Adipocyte (in vitro differentiated cells): ENCODE measurements around the gene NOG.

Experiments used
- DNase-seq: peaks from one replicate; pipeline ENCODE4 v3.0.0-alpha.2; 2015; ENCODE audit warnings: low read depth
- H3K27me3 ChIP-seq: replicated peaks from 2 replicates; pipeline ENCODE4 v1.7.0; 2013; ENCODE audit warnings: mild to moderate bottlenecking, low read length, moderate library complexity; ENCODE audit not compliant: control insufficient read depth, insufficient read depth
- H3K36me3 ChIP-seq: 2 replicates; pipeline ENCODE4 v1.7.0; 2013; ENCODE audit warnings: low read length, mild to moderate bottlenecking, moderate library complexity; ENCODE audit not compliant: control insufficient read depth, insufficient read depth, severe bottlenecking
- H3K4me1 ChIP-seq: 2 replicates; pipeline ENCODE4 v1.7.0; 2013; ENCODE audit warnings: mild to moderate bottlenecking, low read length, moderate library complexity; ENCODE audit not compliant: control insufficient read depth, insufficient read depth
- H3K4me3 ChIP-seq: 2 replicates; pipeline ENCODE4 v1.7.0; 2013; ENCODE audit warnings: mild to moderate bottlenecking, low read length, moderate library complexity
- H3K9ac ChIP-seq: 2 replicates; pipeline ENCODE4 v1.7.0; 2013; ENCODE audit warnings: mild to moderate bottlenecking, low read length, moderate library complexity
- H3K9me3 ChIP-seq: 2 replicates; pipeline ENCODE4 v1.7.0; 2013; ENCODE audit warnings: mild to moderate bottlenecking, low read length, moderate library complexity; ENCODE audit not compliant: control insufficient read depth

The NOG gene

DNA sequence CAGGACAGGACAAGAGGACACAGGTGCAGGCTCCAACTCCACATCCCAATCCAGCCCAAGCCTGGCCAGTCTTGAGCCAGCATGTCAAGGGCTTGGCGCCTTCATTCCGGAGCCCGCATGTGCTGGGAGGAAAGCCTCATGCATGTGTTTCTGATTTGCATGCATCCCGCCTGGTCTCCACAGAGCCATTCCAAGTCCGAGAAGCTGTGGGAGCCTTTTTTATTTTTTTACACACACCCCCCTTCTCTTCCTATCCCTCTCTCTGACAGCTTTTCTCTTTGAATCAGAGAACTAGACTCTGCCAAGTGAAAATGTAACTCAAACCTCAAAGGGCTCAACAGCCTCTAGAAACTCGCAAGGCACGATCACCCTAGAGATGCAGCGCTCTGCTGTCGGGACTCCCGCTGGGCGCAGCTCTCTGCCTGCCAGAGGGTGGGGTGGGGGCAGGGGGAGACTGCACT lies 45.1 kb downstream of the NOG start:
- H3K9ac ChIP-seq: no peak overlapping the region
- no peaks in the 10 kb centered on the region for H3K9me3 ChIP-seq
- no peaks in the 10 kb centered on the region for H3K36me3 ChIP-seq
- H3K4me3 ChIP-seq: no peak overlapping the region
- peaks cover 29% of the 10 kb centered on the region for H3K27me3 ChIP-seq
- H3K4me1 ChIP-seq: peaks cover 15% of the 10 kb centered on the region
- DNase-seq: no peak

DNA sequence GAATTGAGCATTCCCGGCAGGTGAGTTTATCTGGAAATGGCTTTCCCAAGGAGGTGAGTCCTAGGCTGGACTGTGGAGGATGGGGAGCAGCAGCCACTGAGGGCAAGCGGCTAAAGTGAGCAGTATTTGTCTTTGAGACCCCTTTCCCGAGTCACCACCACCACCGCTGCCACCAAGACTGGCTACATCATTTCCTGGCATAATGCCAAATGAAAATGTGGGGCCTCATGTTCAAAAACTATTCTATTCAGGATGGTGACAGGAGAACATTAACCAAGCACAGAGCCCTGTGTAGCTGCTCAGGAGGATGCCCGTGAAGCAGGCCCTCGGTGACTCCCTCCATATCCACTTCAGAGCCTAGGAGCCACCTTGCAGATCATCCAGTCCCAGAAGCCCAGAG lies 46.0 kb downstream of the NOG start:
- DNase-seq: no peak
- Histone ChIP-seq H3K36me3 (no peaks in the 10 kb centered on the region), H3K27me3 (peaks cover 30% of the 10 kb centered on the region), H3K4me1 (peaks cover 15% of the 10 kb centered on the region), H3K4me3 (no peak overlapping the region), H3K9ac (no peak overlapping the region), H3K9me3 (no peaks in the 10 kb centered on the region)

DNA sequence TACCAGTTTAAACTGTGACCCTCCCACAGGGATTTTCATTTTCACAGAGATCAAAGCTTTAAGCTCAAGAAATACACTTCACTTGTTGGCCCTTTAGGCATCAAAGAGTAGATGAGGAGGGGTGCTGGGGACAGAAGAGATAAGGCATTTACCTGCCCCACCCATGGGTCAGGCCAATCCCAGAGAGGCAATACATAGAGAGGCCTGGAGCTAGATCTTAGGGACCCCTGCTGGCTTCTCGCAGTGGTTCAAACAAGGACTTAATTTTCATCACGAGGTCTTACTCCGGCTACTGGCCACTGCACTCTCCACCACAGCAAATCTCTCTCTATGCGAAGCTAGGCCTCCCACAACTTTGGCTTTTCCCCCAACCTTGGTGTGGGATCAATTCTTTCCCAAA lies 46.6 kb downstream of the NOG start:
- Histone ChIP-seq H3K4me3 (no peak overlapping the region), H3K4me1 (peaks cover 15% of the 10 kb centered on the region), H3K36me3 (no peaks in the 10 kb centered on the region), H3K9me3 (no peaks in the 10 kb centered on the region), H3K9ac (no peak overlapping the region), H3K27me3 (peaks cover 30% of the 10 kb centered on the region)
- DNase-seq: no peak

DNA sequence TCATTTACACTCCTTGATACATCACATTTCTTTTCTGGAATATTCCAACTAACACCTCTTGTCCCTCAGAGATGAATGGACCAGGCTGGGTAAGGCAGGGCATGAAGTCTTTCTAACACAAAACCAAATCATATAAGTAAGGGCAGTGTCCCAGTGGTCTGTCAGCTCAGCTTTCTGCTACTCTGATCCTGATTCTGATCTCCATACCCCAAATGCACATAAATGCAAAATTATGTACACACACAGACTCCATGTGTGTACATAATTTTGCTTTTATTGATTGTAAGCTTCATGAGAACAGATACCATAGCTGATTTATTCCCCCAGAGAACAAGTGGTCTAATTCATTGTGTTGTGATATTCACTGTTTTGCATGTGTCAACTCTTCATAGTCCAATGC lies 47.9 kb downstream of the NOG start:
- Histone ChIP-seq H3K9me3 (no peaks in the 10 kb centered on the region), H3K27me3 (peaks cover 30% of the 10 kb centered on the region), H3K4me3 (no peak overlapping the region), H3K36me3 (no peaks in the 10 kb centered on the region), H3K9ac (no peak overlapping the region), H3K4me1 (peaks cover 9% of the 10 kb centered on the region)
- no peak for DNase-seq

DNA sequence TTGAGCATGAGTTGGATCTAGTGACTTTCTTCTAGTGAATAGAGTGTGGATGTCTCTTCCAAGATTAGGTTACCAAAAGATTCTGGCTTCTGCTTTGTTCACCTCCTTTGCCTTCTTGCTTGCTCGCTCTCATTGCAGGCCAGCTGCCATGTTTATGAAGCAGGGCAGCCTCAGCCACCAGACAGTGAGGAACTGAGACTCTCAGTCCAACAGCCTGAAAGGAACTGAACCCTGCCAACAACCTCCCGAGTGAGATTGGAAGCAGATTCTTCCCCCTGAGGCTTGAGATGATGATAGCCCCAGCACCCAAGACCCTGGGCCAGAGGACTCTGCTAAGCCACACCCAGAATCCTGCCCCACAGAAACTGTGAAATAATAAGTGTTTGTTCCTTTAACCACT lies 48.4 kb downstream of the NOG start:
- Histone ChIP-seq H3K9ac (no peak overlapping the region), H3K9me3 (no peaks in the 10 kb centered on the region), H3K27me3 (peaks cover 30% of the 10 kb centered on the region), H3K4me1 (peaks cover 4% of the 10 kb centered on the region), H3K4me3 (no peak overlapping the region), H3K36me3 (no peaks in the 10 kb centered on the region)
- no peak for DNase-seq

DNA sequence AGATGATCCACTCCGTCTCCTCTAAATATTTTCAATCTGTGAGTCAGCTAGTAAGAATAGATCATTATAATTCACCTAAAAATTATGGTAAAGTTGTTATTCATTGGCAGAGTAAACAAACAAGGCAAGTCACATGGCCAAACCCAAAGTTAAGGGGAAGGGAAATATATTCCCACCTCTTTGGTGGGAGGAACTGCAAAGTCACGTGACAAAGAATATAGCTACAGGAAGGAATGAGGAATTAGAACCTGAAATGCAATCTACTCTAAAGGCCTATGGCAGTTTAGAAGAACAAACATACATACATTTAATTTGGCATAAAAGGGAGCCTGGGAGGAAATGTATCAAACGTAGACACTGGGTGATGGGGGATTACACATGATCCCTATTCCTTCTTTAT lies 48.9 kb downstream of the NOG start:
- Histone ChIP-seq H3K9me3 (no peaks in the 10 kb centered on the region), H3K9ac (no peak overlapping the region), H3K27me3 (peaks cover 30% of the 10 kb centered on the region), H3K36me3 (no peaks in the 10 kb centered on the region), H3K4me3 (no peak overlapping the region), H3K4me1 (no peaks in the 10 kb centered on the region)
- DNase-seq: no peak
